GM06990 (cell line): ENCODE data around the gene FBXO31.

Experiments used
- DNase-seq: peaks from one replicate; pipeline ENCODE4 v3.0.0-alpha.2; 2011; ENCODE audit not compliant: insufficient read length; ENCODE audit errors: extremely low read depth
- H3K27me3 ChIP-seq: replicated peaks from 2 replicates; pipeline ENCODE4 v1.6.0; 2011; ENCODE audit warnings: low read length; ENCODE audit not compliant: control insufficient read depth, insufficient read depth
- H3K36me3 ChIP-seq: 2 replicates; pipeline ENCODE4 v1.5.1; 2011; ENCODE audit warnings: low read length; ENCODE audit not compliant: control insufficient read depth, insufficient read depth
- H3K4me3 ChIP-seq: replicated peaks from 2 replicates; pipeline ENCODE4 v1.5.1; 2011; ENCODE audit warnings: low read depth, mild to moderate bottlenecking, control low read depth, low read length
- CTCF ChIP-seq: IDR thresholded peaks from 2 replicates; pipeline ENCODE4 v1.5.1; 2011; ENCODE audit warnings: low read length, control low read depth, mild to moderate bottlenecking, inconsistent platforms; ENCODE audit not compliant: insufficient read depth, poor library complexity, severe bottlenecking

The FBXO31 gene

GRCh38 chr16:87375426-87376135, 8.0 kb downstream of the FBXO31 start:
- no peak for DNase-seq
- H3K36me3 ChIP-seq = no peaks in the 10 kb centered on the region; the same call in 1 of the 2 replicates
- no peaks in the 10 kb centered on the region for H3K27me3 ChIP-seq
- TF ChIP-seq CTCF = no peak
- H3K4me3 ChIP-seq = no peak overlapping the region

DNA sequence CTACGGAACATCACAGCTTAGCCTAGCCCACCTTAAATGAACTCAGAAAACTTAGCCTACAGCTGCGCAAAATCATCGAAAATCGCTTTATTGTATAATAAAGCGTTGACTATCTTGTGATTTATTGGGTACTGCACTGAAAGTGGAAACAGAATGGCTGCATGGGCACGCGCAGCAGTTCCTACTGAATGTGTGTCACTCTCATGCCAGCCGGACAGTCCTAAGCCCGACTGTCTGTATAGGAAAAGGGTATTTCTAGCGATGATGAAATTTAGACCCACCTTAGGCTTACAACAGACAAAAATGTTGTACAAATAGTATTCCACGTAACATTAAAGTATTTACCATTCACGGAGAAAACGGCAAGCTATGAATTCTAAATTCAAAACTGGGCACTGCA, 9.3 kb downstream of the FBXO31 start:
- DNase-seq = no peak
- Histone ChIP-seq H3K36me3 (no peaks in the 10 kb centered on the region; the same call in 1 of the 2 replicates), H3K4me3 (no peak overlapping the region), H3K27me3 (no peaks in the 10 kb centered on the region)
- TF ChIP-seq CTCF = no peak

DNA sequence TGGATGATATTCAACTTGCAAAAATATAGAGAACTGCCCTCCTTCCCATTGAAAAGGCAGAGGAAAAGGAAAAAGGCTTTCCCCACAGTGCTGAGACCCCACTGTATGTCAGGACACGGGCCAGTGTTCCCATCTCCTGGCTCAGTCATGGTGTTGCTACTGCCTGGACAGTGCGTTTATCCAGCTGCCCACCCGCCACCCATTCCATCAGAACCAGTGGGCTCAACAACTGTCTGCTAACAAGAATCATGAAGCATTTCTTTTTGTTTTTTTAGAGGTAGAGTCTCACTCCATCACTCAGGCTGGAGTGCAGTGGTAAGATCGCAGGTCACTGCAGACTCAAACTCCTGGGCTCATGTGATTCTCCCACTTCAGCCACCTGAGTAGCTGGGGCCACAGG, 11.3 kb downstream of the FBXO31 start:
- TF ChIP-seq CTCF = no peak
- no peaks in the 10 kb centered on the region; the same call in 1 of the 2 replicates for H3K36me3 ChIP-seq
- no peaks in the 10 kb centered on the region for H3K27me3 ChIP-seq

DNA sequence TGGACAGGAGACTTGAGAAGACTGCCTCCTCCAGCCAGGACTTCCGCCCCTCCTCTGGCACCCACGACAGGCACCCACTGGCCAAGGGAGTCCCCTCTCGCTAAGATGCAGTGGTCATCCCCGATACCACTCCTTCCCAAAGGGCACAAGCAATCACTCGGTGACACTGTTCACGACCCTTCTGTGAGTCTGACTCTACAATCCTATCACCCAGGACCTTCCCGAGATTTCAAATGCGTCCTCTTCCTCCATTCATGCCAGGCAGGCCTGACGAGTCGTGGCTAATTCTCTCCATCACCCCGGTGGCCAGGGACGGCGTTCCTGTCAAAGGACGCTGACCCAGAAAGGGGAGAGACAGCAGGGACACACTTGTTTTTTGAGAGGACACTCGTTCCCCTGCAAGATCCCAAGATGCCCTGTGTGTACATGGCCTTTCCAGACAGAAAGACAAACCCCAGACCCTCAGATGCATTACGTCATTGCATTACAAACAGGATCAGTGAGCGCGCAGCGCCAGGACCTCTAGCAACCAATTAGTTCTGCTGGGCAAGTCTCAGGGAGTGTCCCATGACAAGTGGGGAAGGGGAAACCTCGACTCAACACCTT, 12.2 kb downstream of the FBXO31 start:
- no peaks in the 10 kb centered on the region for H3K27me3 ChIP-seq
- DNase-seq = no peak
- H3K4me3 ChIP-seq = no peak overlapping the region
- no peak for TF ChIP-seq CTCF
- H3K36me3 ChIP-seq = peaks cover 3% of the 10 kb centered on the region

More for the DNA sequence above, 11.3 kb downstream of the FBXO31 start:
- H3K4me3 ChIP-seq = no peak overlapping the region
- DNase-seq = no peak

GRCh38 chr16:87369796-87370719, 13.5 kb downstream of the FBXO31 start:
- H3K36me3 ChIP-seq = peaks cover 3% of the 10 kb centered on the region
- H3K4me3 ChIP-seq = no peak overlapping the region
- DNase-seq = no peak
- H3K27me3 ChIP-seq = no peaks in the 10 kb centered on the region
- no peak for TF ChIP-seq CTCF
